ENCODE data around the gene THRSP. TPM values are rescaled to one million over a fixed set of nuclear protein-coding genes. Genes with fewer than 3 reads are reported as not detected.
A peak's percentile ranks its signal among the peaks of the same experiment; 100 is the strongest.

The THRSP gene
- polyA plus RNA-seq, 1 donor (not counting 4 experiments of a cell fraction or from before 2014, with no cell fraction given): not detected

DNA sequence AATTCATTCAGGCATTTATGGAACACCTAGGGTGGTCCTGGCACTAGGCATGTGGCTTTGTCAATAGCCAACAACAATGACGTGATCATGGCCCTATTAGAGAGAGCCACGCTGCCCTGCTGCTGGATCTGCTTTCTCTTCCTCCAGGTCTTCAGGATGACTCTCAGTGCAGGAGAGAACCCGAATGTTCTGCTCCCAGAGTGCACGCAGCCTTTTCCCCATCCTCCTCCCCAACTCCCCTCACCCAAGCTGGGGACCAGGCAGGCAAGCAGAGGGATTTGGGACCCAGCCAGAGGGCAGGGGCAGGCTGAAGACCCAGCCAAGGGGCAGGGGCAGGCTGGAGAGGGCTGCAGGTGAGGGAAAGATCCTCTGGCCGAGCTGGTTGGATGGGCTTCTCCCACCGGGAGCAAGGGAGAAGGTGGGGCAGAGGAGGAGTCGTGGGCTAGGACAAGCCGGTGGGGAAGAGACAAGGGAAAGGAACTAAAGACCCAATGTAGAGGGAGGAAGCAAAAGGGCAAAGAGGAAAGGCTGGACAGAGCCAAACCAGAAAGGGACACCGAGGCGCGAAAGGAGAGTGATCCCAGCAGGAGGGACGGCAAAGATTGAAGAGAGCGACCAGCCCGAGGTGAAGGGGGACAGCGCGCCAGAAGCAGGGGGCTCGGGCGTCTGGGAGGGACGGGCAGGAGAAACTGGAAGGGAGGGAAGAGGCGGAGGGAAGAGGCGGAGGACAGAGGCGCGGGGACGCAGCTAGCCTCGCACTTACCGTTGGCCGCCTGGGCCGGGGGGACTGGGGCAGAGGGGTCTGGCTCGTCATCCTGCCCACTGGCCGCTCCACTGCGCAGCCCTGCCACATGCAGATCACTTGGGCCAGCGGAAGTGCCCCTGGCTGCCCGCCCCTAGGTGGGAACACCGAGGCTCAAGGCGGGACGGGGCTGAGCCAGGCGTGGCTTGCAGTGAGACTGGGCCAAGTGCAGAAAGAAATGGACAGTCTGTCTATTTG, 41.0 kb upstream of the THRSP start, which contains the start of gene KCTD14:
Gene KCTD14, minus strand, starts transcription at position 880 of the 1,000 bp plus-strand sequence. Its CDS starts 27 bp downstream, at position 853.
- H4K20me1 ChIP-seq (ENCODE audit: control insufficient read depth, extremely low read depth, insufficient read depth, low read length): no peaks in the 10 kb centered on the region
- H3K79me2 ChIP-seq (ENCODE audit: control insufficient read depth, insufficient read depth, low read length): no peaks in the 10 kb centered on the region
- peak within 1 kb of the TSS; percentile 74 for H3K4me2 ChIP-seq (ENCODE audit: control insufficient read depth, extremely low read depth, insufficient read depth, low read depth, low read length)
- TF ChIP-seq, protein P1, sequence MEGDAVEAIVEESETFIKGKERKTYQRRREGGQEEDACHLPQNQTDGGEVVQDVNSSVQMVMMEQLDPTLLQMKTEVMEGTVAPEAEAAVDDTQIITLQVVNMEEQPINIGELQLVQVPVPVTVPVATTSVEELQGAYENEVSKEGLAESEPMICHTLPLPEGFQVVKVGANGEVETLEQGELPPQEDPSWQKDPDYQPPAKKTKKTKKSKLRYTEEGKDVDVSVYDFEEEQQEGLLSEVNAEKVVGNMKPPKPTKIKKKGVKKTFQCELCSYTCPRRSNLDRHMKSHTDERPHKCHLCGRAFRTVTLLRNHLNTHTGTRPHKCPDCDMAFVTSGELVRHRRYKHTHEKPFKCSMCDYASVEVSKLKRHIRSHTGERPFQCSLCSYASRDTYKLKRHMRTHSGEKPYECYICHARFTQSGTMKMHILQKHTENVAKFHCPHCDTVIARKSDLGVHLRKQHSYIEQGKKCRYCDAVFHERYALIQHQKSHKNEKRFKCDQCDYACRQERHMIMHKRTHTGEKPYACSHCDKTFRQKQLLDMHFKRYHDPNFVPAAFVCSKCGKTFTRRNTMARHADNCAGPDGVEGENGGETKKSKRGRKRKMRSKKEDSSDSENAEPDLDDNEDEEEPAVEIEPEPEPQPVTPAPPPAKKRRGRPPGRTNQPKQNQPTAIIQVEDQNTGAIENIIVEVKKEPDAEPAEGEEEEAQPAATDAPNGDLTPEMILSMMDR (optimal IDR thresholded peaks at IDR 0.05 in 1 of 3, IDR thresholded peaks at IDR 0.05 in 1 of 3, conservative IDR thresholded peaks at IDR 0.05 in 1 of 3; ENCODE audit: extremely low read depth in 1 of 3, insufficient read depth in 2 of 3, low read length in 3 of 3): no peak
- TF ChIP-seq EZH2 (IDR thresholded peaks at IDR 0.05; ENCODE audit: low read length): no peak
- H3K27ac ChIP-seq (ENCODE audit: control insufficient read depth, insufficient read depth, low read length): peak within 1 kb of the TSS; percentile 28
- peak within 1 kb of the TSS; percentile 45 for H3K9ac ChIP-seq (ENCODE audit: control insufficient read depth, extremely low read depth, insufficient read depth, low read length)
- H3K9me1 ChIP-seq (ENCODE audit: control insufficient read depth, extremely low read depth, insufficient read depth, low read length): no peaks in the 10 kb centered on the region
- peak within 1 kb of the TSS; percentile 94 for H2AFZ ChIP-seq (ENCODE audit: control insufficient read depth, low read length)
- dilution Hi-C loops (cut with MboI; ENCODE audit: extremely low pct_ligation_motif_present, low sequenced_read_pairs): no loop called here
- no peak for FAIRE-seq
- H3K9me3 ChIP-seq (ENCODE audit: control insufficient read depth, low read depth, low read length): no peaks in the 10 kb centered on the region
- no peak for DNase-seq (ENCODE audit: low read depth, low spot score)
- H3K27me3 ChIP-seq (ENCODE audit: control insufficient read depth, extremely low read depth, insufficient read depth, low read length): no peaks in the 10 kb centered on the region
- H3K36me3 ChIP-seq (ENCODE audit: control insufficient read depth in 2 of 2, extremely low read depth in 1 of 2, insufficient read depth in 2 of 2, low read length in 2 of 2): no peaks in the 10 kb centered on the region
- peaks cover 15% of the 10 kb centered on the region for H3K4me1 ChIP-seq (ENCODE audit: control insufficient read depth, extremely low read depth, insufficient read depth, low read length)
- peak within 1 kb of the TSS; percentile 41 to 67 (median 48) for H3K4me3 ChIP-seq (ENCODE audit: control insufficient read depth in 2 of 3, extremely low read depth in 1 of 3, insufficient read depth in 2 of 3, low read depth in 1 of 3, low read length in 3 of 3)

- Histone ChIP-seq H3K4me3 (ENCODE audit: control insufficient read depth in 2 of 3, extremely low read depth in 1 of 3, insufficient read depth in 2 of 3, low read depth in 1 of 3, low read length in 3 of 3) (peak overlapping the region; percentile 41 to 67 (median 48)), H3K4me1 (ENCODE audit: control insufficient read depth, extremely low read depth, insufficient read depth, low read length) (peaks cover 15% of the 10 kb centered on the region), H3K9me3 (ENCODE audit: control insufficient read depth, low read depth, low read length) (no peaks in the 10 kb centered on the region), H3K27me3 (ENCODE audit: control insufficient read depth, extremely low read depth, insufficient read depth, low read length) (no peaks in the 10 kb centered on the region), H3K27ac (ENCODE audit: control insufficient read depth, insufficient read depth, low read length) (no peak overlapping the region), H3K4me2 (ENCODE audit: control insufficient read depth, extremely low read depth, insufficient read depth, low read depth, low read length) (peak overlapping the region; percentile 74), H3K9ac (ENCODE audit: control insufficient read depth, extremely low read depth, insufficient read depth, low read length) (peak overlapping the region; percentile 45), H3K36me3 (ENCODE audit: control insufficient read depth in 2 of 2, extremely low read depth in 1 of 2, insufficient read depth in 2 of 2, low read length in 2 of 2) (no peaks in the 10 kb centered on the region), H4K20me1 (ENCODE audit: control insufficient read depth, extremely low read depth, insufficient read depth, low read length) (no peaks in the 10 kb centered on the region), H3K9me1 (ENCODE audit: control insufficient read depth, extremely low read depth, insufficient read depth, low read length) (no peaks in the 10 kb centered on the region), H3K79me2 (ENCODE audit: control insufficient read depth, insufficient read depth, low read length) (no peaks in the 10 kb centered on the region), H2AFZ (ENCODE audit: control insufficient read depth, low read length) (peak overlapping the region; percentile 94)
- no peak for DNase-seq (ENCODE audit: low read depth, low spot score)
- no peak for FAIRE-seq
- dilution Hi-C loops (cut with MboI; ENCODE audit: extremely low pct_ligation_motif_present, low sequenced_read_pairs): no loop called here
- no peak for TF ChIP-seq EZH2 (IDR thresholded peaks at IDR 0.05; ENCODE audit: low read length)
- TF ChIP-seq, protein P1 (optimal IDR thresholded peaks at IDR 0.05 in 1 of 3, IDR thresholded peaks at IDR 0.05 in 1 of 3, conservative IDR thresholded peaks at IDR 0.05 in 1 of 3; ENCODE audit: extremely low read depth in 1 of 3, insufficient read depth in 2 of 3, low read length in 3 of 3): no peak
These were observed 40.2 kb upstream of the THRSP start for GRCh38 chr11:78023426-78023825.
